ENCODE measurements around the gene ACVR1C.

The ACVR1C gene

DNA sequence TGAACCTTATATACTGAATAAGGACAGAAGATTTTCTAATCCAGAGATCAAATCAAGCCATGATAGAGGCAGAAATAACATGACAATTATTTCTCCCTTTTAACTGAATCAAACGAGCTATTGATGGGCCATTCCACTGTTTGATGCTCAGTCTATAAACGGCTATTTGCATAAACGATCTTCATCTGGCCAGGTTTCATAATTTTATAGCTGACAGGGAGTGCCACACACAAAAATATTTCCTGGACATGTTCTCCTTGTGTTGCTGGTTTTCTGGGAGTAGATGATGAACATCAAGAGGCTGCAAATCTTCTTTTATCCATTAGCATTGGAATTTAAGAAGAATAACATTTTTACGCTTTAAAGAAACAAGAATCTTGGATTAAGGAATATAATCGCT is 63.1 kb downstream of the ACVR1C start:
- ATAC-seq, result no peak
- no peak for TF ChIP-seq SNAI2 (CRISPR knock-in tag; IDR thresholded peaks at IDR 0.05)
- TF ChIP-seq GLIS3 (CRISPR knock-in tag; IDR thresholded peaks at IDR 0.05), result no peak
- TF ChIP-seq RARB (CRISPR knock-in tag; IDR thresholded peaks at IDR 0.05), result no peak
- no peak for TF ChIP-seq ZNF8 (CRISPR knock-in tag; IDR thresholded peaks at IDR 0.05)
- TF ChIP-seq TCF4 (CRISPR knock-in tag; IDR thresholded peaks at IDR 0.05; ENCODE audit: borderline replicate concordance), result no peak
- no peak for TF ChIP-seq ZNF70 (CRISPR knock-in tag; IDR thresholded peaks at IDR 0.05)
- no peak for TF ChIP-seq CSRNP3 (CRISPR knock-in tag; IDR thresholded peaks at IDR 0.05)
- TF ChIP-seq, protein P1, sequence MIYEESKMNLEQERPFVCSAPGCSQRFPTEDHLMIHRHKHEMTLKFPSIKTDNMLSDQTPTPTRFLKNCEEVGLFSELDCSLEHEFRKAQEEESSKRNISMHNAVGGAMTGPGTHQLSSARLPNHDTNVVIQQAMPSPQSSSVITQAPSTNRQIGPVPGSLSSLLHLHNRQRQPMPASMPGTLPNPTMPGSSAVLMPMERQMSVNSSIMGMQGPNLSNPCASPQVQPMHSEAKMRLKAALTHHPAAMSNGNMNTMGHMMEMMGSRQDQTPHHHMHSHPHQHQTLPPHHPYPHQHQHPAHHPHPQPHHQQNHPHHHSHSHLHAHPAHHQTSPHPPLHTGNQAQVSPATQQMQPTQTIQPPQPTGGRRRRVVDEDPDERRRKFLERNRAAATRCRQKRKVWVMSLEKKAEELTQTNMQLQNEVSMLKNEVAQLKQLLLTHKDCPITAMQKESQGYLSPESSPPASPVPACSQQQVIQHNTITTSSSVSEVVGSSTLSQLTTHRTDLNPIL (CRISPR knock-in tag; IDR thresholded peaks at IDR 0.05; ENCODE audit: low read depth), result no peak
- TF ChIP-seq TSHZ2 (CRISPR knock-in tag; IDR thresholded peaks at IDR 0.05), result no peak
- no peak for TF ChIP-seq ARNTL (CRISPR knock-in tag; IDR thresholded peaks at IDR 0.05; ENCODE audit: borderline replicate concordance, low read depth)

DNA sequence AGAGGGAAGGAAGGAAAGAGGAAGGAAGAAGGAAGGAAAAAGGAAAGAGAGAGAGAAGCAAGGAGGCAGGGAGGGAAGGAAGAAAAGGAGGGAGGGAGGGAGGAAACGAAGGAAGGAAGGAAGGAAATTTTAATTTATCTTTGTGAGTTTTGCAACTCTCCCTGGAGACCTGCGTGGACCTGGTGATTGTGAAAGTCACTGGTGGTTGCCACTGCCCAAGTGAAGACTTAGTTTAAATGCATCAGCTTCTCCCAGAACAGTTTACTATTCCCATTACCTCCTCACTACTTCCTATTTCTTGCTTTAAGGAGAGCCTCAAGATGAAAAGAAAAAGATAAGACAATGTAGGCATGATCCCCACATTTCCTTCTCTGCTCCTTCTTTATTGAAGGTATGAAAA is 68.8 kb downstream of the ACVR1C start:
- ATAC-seq, result no peak

GRCh38 chr2:157559461-157559860 is 69.2 kb downstream of the ACVR1C start:
- ATAC-seq, result no peak
- TF ChIP-seq ZNF565 (CRISPR knock-in tag; conservative IDR thresholded peaks at IDR 0.05; ENCODE audit: low read depth) (no peak), ZNF70 (CRISPR knock-in tag; IDR thresholded peaks at IDR 0.05) (no peak), OSR1 (CRISPR knock-in tag; IDR thresholded peaks at IDR 0.05) (no peak), TOX (CRISPR knock-in tag; IDR thresholded peaks at IDR 0.05; ENCODE audit: borderline replicate concordance) (no peak), ZFP30 (CRISPR knock-in tag; IDR thresholded peaks at IDR 0.05) (no peak), ZNF8 (CRISPR knock-in tag; IDR thresholded peaks at IDR 0.05) (no peak)

More for the DNA sequence above, 68.8 kb downstream of the ACVR1C start:
- TF ChIP-seq ARNTL (CRISPR knock-in tag; IDR thresholded peaks at IDR 0.05; ENCODE audit: borderline replicate concordance, low read depth) (no peak), PPARA (CRISPR knock-in tag; IDR thresholded peaks at IDR 0.05; ENCODE audit: borderline replicate concordance) (no peak), BACH2 (CRISPR knock-in tag; IDR thresholded peaks at IDR 0.05; ENCODE audit: borderline replicate concordance) (no peak)

GRCh38 chr2:157559061-157559460 is 69.6 kb downstream of the ACVR1C start:
- no peak for ATAC-seq
- no peak for TF ChIP-seq BACH2 (CRISPR knock-in tag; IDR thresholded peaks at IDR 0.05; ENCODE audit: borderline replicate concordance)
- TF ChIP-seq ISL1 (CRISPR knock-in tag; IDR thresholded peaks at IDR 0.05), result no peak
- TF ChIP-seq ZC3H10 (CRISPR knock-in tag; IDR thresholded peaks at IDR 0.05), result no peak
- no peak for TF ChIP-seq GLIS3 (CRISPR knock-in tag; IDR thresholded peaks at IDR 0.05)
- TF ChIP-seq CSDC2 (CRISPR knock-in tag; IDR thresholded peaks at IDR 0.05), result no peak
- no peak for TF ChIP-seq SNAI2 (CRISPR knock-in tag; IDR thresholded peaks at IDR 0.05)
- no peak for TF ChIP-seq ZFP3 (CRISPR knock-in tag; IDR thresholded peaks at IDR 0.05)
- TF ChIP-seq ZNF70 (CRISPR knock-in tag; IDR thresholded peaks at IDR 0.05), result no peak
- TF ChIP-seq PPARA (CRISPR knock-in tag; IDR thresholded peaks at IDR 0.05; ENCODE audit: borderline replicate concordance), result no peak
- no peak for TF ChIP-seq TSHZ2 (CRISPR knock-in tag; IDR thresholded peaks at IDR 0.05)
